H1 (cell line): Measurements from ENCODE around the gene DRAXIN. TPM values are rescaled to one million over a fixed set of nuclear protein-coding genes. Genes with fewer than 3 reads are reported as not detected.
A peak's percentile ranks its signal among the peaks of the same experiment; 100 is the strongest.

Experiments
- KDM4A ChIP-seq: IDR thresholded peaks from one replicate; pipeline ENCODE4 v1.7.1; 2012; ENCODE audit warnings: low read depth, mild to moderate bottlenecking, moderate library complexity, low read length, inconsistent platforms; ENCODE audit not compliant: severe bottlenecking
- polyA plus RNA-seq, 7 experiments: library from polyadenylated mRNA; depleted of rRNA in 3 of 7; stranded (reverse) in 5 of 7; unstranded in 2 of 7; fragments of >200 nt in 5 of 7; fragments of 200-250 nt in 2 of 7; gene quantifications; 1 replicate in 5 of 7; 2 replicates in 1 of 7; 4 replicates in 1 of 7; pipeline versions ENCODE4 v1.2.1 to v1.2.3, GENCODE V29; 2011 to 2013; ENCODE audit warnings: missing spikeins in 2 of 7, mixed read lengths in 2 of 7
- total RNA-seq: library from RNA; stranded (reverse); fragmentation: NEBNext Ultra II Directional; extraction: Animal tissue kit (Norgen Biotek cat#: 25700); gene quantifications from 2 replicates; pipeline ENCODE4 v1.2.1, GENCODE V29; 2021

Gene DRAXIN
- total and polyA plus RNA-seq, 2 of the 8 experiments (the other 6 are each of a cell fraction or from before 2014, with no cell fraction given): 4.6 to 17.6 TPM

DNA sequence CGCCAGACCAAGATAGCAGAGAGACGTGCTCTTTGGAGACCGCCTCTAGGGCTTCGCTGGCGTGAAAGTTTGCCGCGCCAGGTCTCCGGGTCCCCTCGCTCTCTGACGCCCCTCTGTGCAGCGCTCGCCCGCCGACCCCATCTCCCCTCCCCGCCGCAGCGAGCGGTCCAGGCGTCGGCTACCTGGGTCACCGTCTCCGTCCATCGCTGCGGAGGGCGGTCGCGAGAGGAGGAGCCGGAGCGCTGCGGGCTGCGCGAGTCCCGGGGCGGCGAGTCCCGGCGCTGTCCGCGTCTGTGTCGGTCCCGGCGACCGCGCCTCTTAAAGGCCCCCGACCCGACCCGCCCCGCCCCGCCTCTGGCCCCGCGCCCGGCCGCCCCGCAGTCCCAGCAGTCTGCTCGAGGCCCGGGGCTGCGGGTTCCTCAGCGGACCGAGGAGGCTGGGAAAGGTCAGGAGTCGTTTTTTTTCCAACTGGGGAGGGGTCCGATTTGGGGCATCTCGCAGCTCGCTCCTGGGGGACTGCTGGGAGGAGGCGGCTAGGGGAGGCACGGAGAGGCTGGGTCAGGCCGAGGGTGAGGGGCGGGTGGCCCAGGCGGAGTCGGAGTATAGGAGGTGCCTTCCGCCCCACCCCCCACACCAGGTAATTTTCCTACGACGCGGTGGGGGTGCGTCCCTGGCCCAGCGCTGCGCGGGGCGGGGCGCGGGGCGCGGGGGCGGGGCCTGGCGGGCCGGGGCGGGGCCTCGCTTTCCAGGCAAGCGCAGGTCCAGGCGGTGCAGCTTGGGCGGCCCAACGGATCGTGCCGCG, 37.2 kb upstream of the DRAXIN start, which contains the start of the genes FBXO2 and FBXO44 (continued):
- TF ChIP-seq KDM4A: peak; percentile 81
